ENCODE measurements around the gene FYCO1.
"Not testable (repeated sequence)": the region's sequence is repeated elsewhere in the genome, so short reads cannot be mapped to it uniquely, and the experiment has no call there.

The FYCO1 gene

GRCh38 chr3:46003706-46004105, 8.1 kb upstream of the FYCO1 start:
- not testable (repeated sequence) for H3K36me3 ChIP-seq (ENCODE audit: control insufficient read depth, insufficient read depth, low read length); H3K27ac ChIP-seq (ENCODE audit: low read depth, low read length); H3K4me1 ChIP-seq (ENCODE audit: control insufficient read depth, insufficient read depth, low read length); H3K4me3 ChIP-seq (ENCODE audit: low read length); H3K27me3 ChIP-seq (ENCODE audit: control insufficient read depth, insufficient read depth, low read length); H3K9ac ChIP-seq (ENCODE audit: low read length)

- H3K27me3 ChIP-seq (ENCODE audit: control insufficient read depth, insufficient read depth, low read length) = no peaks in the 10 kb centered on the region
- no peaks in the 10 kb centered on the region for H3K4me1 ChIP-seq (ENCODE audit: control insufficient read depth, insufficient read depth, low read length)
- H3K4me3 ChIP-seq (ENCODE audit: low read length) = no peak overlapping the region
- no peaks in the 10 kb centered on the region for H3K36me3 ChIP-seq (ENCODE audit: control insufficient read depth, insufficient read depth, low read length)
- no peak overlapping the region for H3K9ac ChIP-seq (ENCODE audit: low read length)
- no peak overlapping the region for H3K27ac ChIP-seq (ENCODE audit: low read depth, low read length)
Observed at GRCh38 chr3:46001178-46001577, 5.6 kb upstream of the FYCO1 start.

- H3K4me3 ChIP-seq (ENCODE audit: low read length) = no peak overlapping the region
- H3K27me3 ChIP-seq (ENCODE audit: control insufficient read depth, insufficient read depth, low read length) = no peaks in the 10 kb centered on the region
- no peak overlapping the region for H3K27ac ChIP-seq (ENCODE audit: low read depth, low read length)
- peaks cover 6% of the 10 kb centered on the region for H3K4me1 ChIP-seq (ENCODE audit: control insufficient read depth, insufficient read depth, low read length)
- H3K9ac ChIP-seq (ENCODE audit: low read length) = no peak overlapping the region
- H3K36me3 ChIP-seq (ENCODE audit: control insufficient read depth, insufficient read depth, low read length) = no peaks in the 10 kb centered on the region
Observed at GRCh38 chr3:45997942-45998341, 2.3 kb upstream of the FYCO1 start.

- not testable (repeated sequence) for H3K27me3 ChIP-seq (ENCODE audit: control insufficient read depth, insufficient read depth, low read length); H3K27ac ChIP-seq (ENCODE audit: low read depth, low read length); H3K9ac ChIP-seq (ENCODE audit: low read length); H3K36me3 ChIP-seq (ENCODE audit: control insufficient read depth, insufficient read depth, low read length); H3K4me3 ChIP-seq (ENCODE audit: low read length)
- H3K4me1 ChIP-seq (ENCODE audit: control insufficient read depth, insufficient read depth, low read length) = peaks cover 10% of the 10 kb centered on the region
Observed at GRCh38 chr3:45997499-45997898, 1.9 kb upstream of the FYCO1 start.

- Histone ChIP-seq H3K9ac (ENCODE audit: low read length) (peak overlapping the region; percentile 87), H3K4me1 (ENCODE audit: control insufficient read depth, insufficient read depth, low read length) (peaks cover 19% of the 10 kb centered on the region), H3K27ac (ENCODE audit: low read depth, low read length) (peak overlapping the region; percentile 91), H3K4me3 (ENCODE audit: low read length) (peak overlapping the region; percentile 94), H3K27me3 (ENCODE audit: control insufficient read depth, insufficient read depth, low read length) (no peaks in the 10 kb centered on the region), H3K36me3 (ENCODE audit: control insufficient read depth, insufficient read depth, low read length) (no peaks in the 10 kb centered on the region)
Observed at GRCh38 chr3:45994419-45995235, 997 bp downstream of the FYCO1 start.

- Histone ChIP-seq H3K9ac (ENCODE audit: low read length) (no peak overlapping the region), H3K4me3 (ENCODE audit: low read length) (no peak overlapping the region), H3K4me1 (ENCODE audit: control insufficient read depth, insufficient read depth, low read length) (peaks cover 30% of the 10 kb centered on the region), H3K36me3 (ENCODE audit: control insufficient read depth, insufficient read depth, low read length) (no peaks in the 10 kb centered on the region), H3K27ac (ENCODE audit: low read depth, low read length) (peak overlapping the region; percentile 51), H3K27me3 (ENCODE audit: control insufficient read depth, insufficient read depth, low read length) (no peaks in the 10 kb centered on the region)
Observed at GRCh38 chr3:45993421-45994027, 2.1 kb downstream of the FYCO1 start.

- Histone ChIP-seq H3K36me3 (ENCODE audit: control insufficient read depth, insufficient read depth, low read length) (no peaks in the 10 kb centered on the region), H3K4me1 (ENCODE audit: control insufficient read depth, insufficient read depth, low read length) (peaks cover 37% of the 10 kb centered on the region), H3K27ac (ENCODE audit: low read depth, low read length) (peak overlapping the region; percentile 51), H3K4me3 (ENCODE audit: low read length) (no peak overlapping the region), H3K27me3 (ENCODE audit: control insufficient read depth, insufficient read depth, low read length) (no peaks in the 10 kb centered on the region), H3K9ac (ENCODE audit: low read length) (no peak overlapping the region)
Observed at GRCh38 chr3:45992821-45993221, 2.8 kb downstream of the FYCO1 start.

- Histone ChIP-seq H3K9ac (ENCODE audit: low read length) (no peak overlapping the region), H3K4me1 (ENCODE audit: control insufficient read depth, insufficient read depth, low read length) (peaks cover 43% of the 10 kb centered on the region), H3K27me3 (ENCODE audit: control insufficient read depth, insufficient read depth, low read length) (no peaks in the 10 kb centered on the region), H3K27ac (ENCODE audit: low read depth, low read length) (peak overlapping the region; percentile 51), H3K4me3 (ENCODE audit: low read length) (no peak overlapping the region), H3K36me3 (ENCODE audit: control insufficient read depth, insufficient read depth, low read length) (no peaks in the 10 kb centered on the region)
Observed at GRCh38 chr3:45992133-45992729, 3.4 kb downstream of the FYCO1 start.

- Histone ChIP-seq H3K27ac (ENCODE audit: low read depth, low read length) (peak overlapping the region; percentile 51), H3K9ac (ENCODE audit: low read length) (no peak overlapping the region), H3K4me1 (ENCODE audit: control insufficient read depth, insufficient read depth, low read length) (peaks cover 52% of the 10 kb centered on the region), H3K36me3 (ENCODE audit: control insufficient read depth, insufficient read depth, low read length) (no peaks in the 10 kb centered on the region), H3K4me3 (ENCODE audit: low read length) (no peak overlapping the region), H3K27me3 (ENCODE audit: control insufficient read depth, insufficient read depth, low read length) (no peaks in the 10 kb centered on the region)
Observed at GRCh38 chr3:45991341-45991740, 4.3 kb downstream of the FYCO1 start.

- Histone ChIP-seq H3K4me1 (ENCODE audit: control insufficient read depth, insufficient read depth, low read length) (peaks cover 63% of the 10 kb centered on the region), H3K4me3 (ENCODE audit: low read length) (no peak overlapping the region), H3K36me3 (ENCODE audit: control insufficient read depth, insufficient read depth, low read length) (no peaks in the 10 kb centered on the region), H3K27me3 (ENCODE audit: control insufficient read depth, insufficient read depth, low read length) (no peaks in the 10 kb centered on the region), H3K9ac (ENCODE audit: low read length) (no peak overlapping the region), H3K27ac (ENCODE audit: low read depth, low read length) (no peak overlapping the region)
Observed at GRCh38 chr3:45990181-45990580, 5.4 kb downstream of the FYCO1 start.

GRCh38 chr3:45988804-45989203, 6.8 kb downstream of the FYCO1 start:
- peaks cover 74% of the 10 kb centered on the region for H3K4me1 ChIP-seq (ENCODE audit: control insufficient read depth, insufficient read depth, low read length)
- H3K27me3 ChIP-seq (ENCODE audit: control insufficient read depth, insufficient read depth, low read length) = no peaks in the 10 kb centered on the region
- H3K9ac ChIP-seq (ENCODE audit: low read length) = no peak overlapping the region
- no peak overlapping the region for H3K4me3 ChIP-seq (ENCODE audit: low read length)
- H3K36me3 ChIP-seq (ENCODE audit: control insufficient read depth, insufficient read depth, low read length) = peaks cover 5% of the 10 kb centered on the region
- H3K27ac ChIP-seq (ENCODE audit: low read depth, low read length) = peak overlapping the region; percentile 81

GRCh38 chr3:45988362-45988761, 7.3 kb downstream of the FYCO1 start:
- Histone ChIP-seq H3K4me3 (ENCODE audit: low read length) (no peak overlapping the region), H3K27me3 (ENCODE audit: control insufficient read depth, insufficient read depth, low read length) (no peaks in the 10 kb centered on the region), H3K27ac (ENCODE audit: low read depth, low read length) (peak overlapping the region; percentile 81), H3K36me3 (ENCODE audit: control insufficient read depth, insufficient read depth, low read length) (peaks cover 8% of the 10 kb centered on the region), H3K9ac (ENCODE audit: low read length) (no peak overlapping the region), H3K4me1 (ENCODE audit: control insufficient read depth, insufficient read depth, low read length) (peaks cover 75% of the 10 kb centered on the region)
